ENCODE data around the gene ANO8.

- no peak for TF ChIP-seq CTCF (IDR thresholded peaks at IDR 0.05 in 4 of 5, conservative IDR thresholded peaks at IDR 0.05 in 1 of 5)
- TF ChIP-seq POLR2A (IDR thresholded peaks at IDR 0.05) = no peak
Observed at GRCh38 chr19:17330262-17331044, 4.2 kb downstream of the ANO8 start.
